H1 (cell line): ENCODE data around the gene CD81.

ENCODE experiments used
- EP300 ChIP-seq, 2 experiments: IDR thresholded peaks; 1 replicate in 1 of 2; 2 replicates in 1 of 2; pipeline ENCODE4 v1.6.1; 2011 to 2012; ENCODE audit warnings: low read depth in 2 of 2, low read length in 2 of 2, mild to moderate bottlenecking in 2 of 2, borderline replicate concordance in 1 of 2, inconsistent platforms in 1 of 2, moderate library complexity in 1 of 2
- TF ChIP-seq, protein P1 (sequence below), 3 experiments: IDR thresholded peaks; 1 replicate in 2 of 3; 2 replicates in 1 of 3; pipeline versions ENCODE4 v1.5.1 to v1.6.1; 2011; ENCODE audit warnings: low read length in 3 of 3, mild to moderate bottlenecking in 3 of 3, inconsistent platforms in 2 of 3, low read depth in 1 of 3, moderate library complexity in 1 of 3; ENCODE audit not compliant: insufficient read depth in 1 of 3; ENCODE audit errors: control extremely low read depth in 1 of 3

- TF ChIP-seq, protein P1, sequence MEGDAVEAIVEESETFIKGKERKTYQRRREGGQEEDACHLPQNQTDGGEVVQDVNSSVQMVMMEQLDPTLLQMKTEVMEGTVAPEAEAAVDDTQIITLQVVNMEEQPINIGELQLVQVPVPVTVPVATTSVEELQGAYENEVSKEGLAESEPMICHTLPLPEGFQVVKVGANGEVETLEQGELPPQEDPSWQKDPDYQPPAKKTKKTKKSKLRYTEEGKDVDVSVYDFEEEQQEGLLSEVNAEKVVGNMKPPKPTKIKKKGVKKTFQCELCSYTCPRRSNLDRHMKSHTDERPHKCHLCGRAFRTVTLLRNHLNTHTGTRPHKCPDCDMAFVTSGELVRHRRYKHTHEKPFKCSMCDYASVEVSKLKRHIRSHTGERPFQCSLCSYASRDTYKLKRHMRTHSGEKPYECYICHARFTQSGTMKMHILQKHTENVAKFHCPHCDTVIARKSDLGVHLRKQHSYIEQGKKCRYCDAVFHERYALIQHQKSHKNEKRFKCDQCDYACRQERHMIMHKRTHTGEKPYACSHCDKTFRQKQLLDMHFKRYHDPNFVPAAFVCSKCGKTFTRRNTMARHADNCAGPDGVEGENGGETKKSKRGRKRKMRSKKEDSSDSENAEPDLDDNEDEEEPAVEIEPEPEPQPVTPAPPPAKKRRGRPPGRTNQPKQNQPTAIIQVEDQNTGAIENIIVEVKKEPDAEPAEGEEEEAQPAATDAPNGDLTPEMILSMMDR (IDR thresholded peaks at IDR 0.05; ENCODE audit: control extremely low read depth in 1 of 3, insufficient read depth in 1 of 3, low read depth in 1 of 3, low read length in 3 of 3) = peak in 2 of 3 experiments; percentile 94 to 97; a peak in 3 of 4 replicates
- TF ChIP-seq EP300 (IDR thresholded peaks at IDR 0.05; ENCODE audit: borderline replicate concordance in 1 of 2, low read depth in 2 of 2, low read length in 2 of 2) = no peak
These were observed 43.6 kb downstream of the CD81 start for GRCh38 chr11:2420502-2421225.
